Psoas muscle (tissue), 8 donors: ENCODE results near the gene TBCD. TPM values are rescaled to one million over a fixed set of nuclear protein-coding genes. Genes with fewer than 3 reads are reported as not detected.

Source experiments
- ATAC-seq, 4 donors: fragments of 200-7000 bp; cut with Tn5 transposase; one replicate each; pipeline ENCODE4 v1.9.1; 2020; ENCODE audit warnings: moderate library complexity in 3 of 4, mild to moderate bottlenecking in 2 of 4
- DNase-seq, 2 donors: peaks; one replicate each; pipeline ENCODE4 v3.0.0-alpha.2; 2020
- H3K27ac ChIP-seq: fragments of 200-600 bp; one replicate; pipeline ENCODE4 v1.8.0; 2022
- H3K27me3 ChIP-seq, 3 donors: fragments of 200-600 bp in 1 of 3; one replicate each; pipeline versions ENCODE4 v1.6.1 to v1.8.0; 2013 to 2022; ENCODE audit warnings: low read length in 2 of 3, mild to moderate bottlenecking in 2 of 3, moderate library complexity in 1 of 3; ENCODE audit not compliant: insufficient read depth in 3 of 3
- H3K36me3 ChIP-seq, 2 donors: fragments of 200-600 bp in 1 of 2; one replicate each; pipeline versions ENCODE4 v1.6.1 to v1.8.0; 2013 to 2022; ENCODE audit warnings: low read depth in 1 of 2, mild to moderate bottlenecking in 1 of 2, moderate library complexity in 1 of 2; ENCODE audit not compliant: insufficient read depth in 1 of 2
- H3K4me1 ChIP-seq: fragments of 200-600 bp; one replicate; pipeline ENCODE4 v1.8.0; 2022
- H3K4me3 ChIP-seq: fragments of 200-600 bp; one replicate; pipeline ENCODE4 v1.8.0; 2022; ENCODE audit warnings: mild to moderate bottlenecking
- H3K9me3 ChIP-seq: fragments of 200-600 bp; one replicate; pipeline ENCODE4 v1.8.0; 2022
- WGBS, 3 donors: extraction: QIAGEN DNeasy Blood & Tissue Kit; methylation state at CpG; one replicate each; pipeline versions ENCODE4 v1.1.6 to v1.1.7; 2013; 5-methylcytosine and 5-hydroxymethylcytosine counted together
- intact Hi-C, 2 donors: fragments of 100-400 bp; cut with DNase I; formaldehyde crosslinking; loops; one replicate each; pipeline versions ENCODE4 v1.11.0 to v1.14.2; 2022
- polyA plus RNA-seq, 3 donors: library from polyadenylated mRNA; stranded (reverse); fragments of 200-250 nt; gene quantifications; one replicate each; pipeline ENCODE4 v1.2.3, GENCODE V29; 2013
- total RNA-seq, 4 donors: library from RNA; stranded (reverse); fragmentation: NEBNext Ultra II Directional in 2 of 4; extraction: Animal tissue kit (Norgen Biotek cat#: 25700) in 2 of 4; gene quantifications; one replicate each; pipeline versions ENCODE4 v1.2.1 to v1.2.4, GENCODE V29; 2021 to 2023
- TF ChIP-seq, protein P1 (sequence below): fragments of 200-600 bp; IDR thresholded peaks from one replicate; pipeline ENCODE4 v1.8.0; 2022; ENCODE audit warnings: antibody characterized with exemption
- donor health status: healthy with polysubstance abuse.
- donor health status: DM: no; HTN: no; CAD: no; lungs with moderate emphysema.
- donor health status: Bipolar disorder and iron deficiency.
- donor health status: healthy.
- donor health status: DM: yes; HTN: yes; CAD: no.
- donor health status: DM: no; HTN: no; CAD: no.
- donor health status: DM: no; HTN: no; CAD: no.
- donor health status: DM: yes; HTN: yes; CAD: no.

Gene TBCD
- total and polyA plus RNA-seq, 7 donors: 28.2 to 65.0 (median 36.5) TPM

DNA sequence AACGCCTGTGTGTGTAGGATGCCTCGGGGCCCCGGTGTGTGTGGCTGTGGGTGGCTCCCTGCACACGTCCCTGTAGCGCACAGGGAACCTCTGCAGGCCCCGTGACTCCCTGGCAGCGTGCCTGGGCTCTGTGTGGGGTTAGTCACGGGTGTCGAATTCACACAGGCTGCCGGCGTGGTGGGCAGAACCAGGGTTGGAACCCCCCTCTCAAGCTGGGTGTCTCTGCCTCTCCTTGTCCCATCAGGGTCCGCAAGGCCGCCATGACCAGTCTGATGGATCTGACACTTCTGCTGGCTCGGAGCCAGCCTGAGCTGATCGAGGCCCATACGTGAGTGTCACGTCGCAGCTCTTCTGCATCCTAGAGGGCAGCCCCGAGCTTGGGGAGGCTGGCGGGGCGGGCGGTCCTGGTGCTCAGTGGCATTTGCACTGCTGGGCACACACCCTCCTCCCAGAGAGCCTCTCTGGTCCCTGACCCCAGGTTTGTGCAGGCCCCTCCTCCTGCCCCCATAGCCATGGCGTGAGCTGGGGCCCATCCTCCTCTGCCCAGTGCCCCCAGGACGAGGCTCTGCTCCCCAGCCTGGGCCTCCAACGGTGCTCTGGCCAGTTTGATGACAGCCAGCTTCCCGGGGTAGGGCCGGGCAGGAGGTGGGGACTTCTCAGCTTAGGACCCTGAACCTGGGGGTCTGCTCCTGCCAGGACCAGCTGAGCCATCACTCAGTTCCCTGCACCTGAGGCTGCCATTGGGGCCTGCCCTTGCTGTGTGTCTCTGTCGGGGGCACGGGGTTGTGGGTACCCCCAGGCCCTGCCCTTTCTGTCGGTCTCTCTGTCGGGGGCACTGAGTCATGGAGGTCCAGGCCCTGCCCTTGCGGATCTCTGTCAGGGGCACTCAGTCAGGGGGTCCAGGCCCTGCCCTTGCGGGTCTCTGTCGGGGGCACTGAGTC is 176.1 kb downstream of the TBCD start:
- peaks cover 0 to 88% of the 10 kb centered on the region in 2 donors for H3K36me3 ChIP-seq
- H3K4me3 ChIP-seq: no peak overlapping the region
- TF ChIP-seq, protein P1, sequence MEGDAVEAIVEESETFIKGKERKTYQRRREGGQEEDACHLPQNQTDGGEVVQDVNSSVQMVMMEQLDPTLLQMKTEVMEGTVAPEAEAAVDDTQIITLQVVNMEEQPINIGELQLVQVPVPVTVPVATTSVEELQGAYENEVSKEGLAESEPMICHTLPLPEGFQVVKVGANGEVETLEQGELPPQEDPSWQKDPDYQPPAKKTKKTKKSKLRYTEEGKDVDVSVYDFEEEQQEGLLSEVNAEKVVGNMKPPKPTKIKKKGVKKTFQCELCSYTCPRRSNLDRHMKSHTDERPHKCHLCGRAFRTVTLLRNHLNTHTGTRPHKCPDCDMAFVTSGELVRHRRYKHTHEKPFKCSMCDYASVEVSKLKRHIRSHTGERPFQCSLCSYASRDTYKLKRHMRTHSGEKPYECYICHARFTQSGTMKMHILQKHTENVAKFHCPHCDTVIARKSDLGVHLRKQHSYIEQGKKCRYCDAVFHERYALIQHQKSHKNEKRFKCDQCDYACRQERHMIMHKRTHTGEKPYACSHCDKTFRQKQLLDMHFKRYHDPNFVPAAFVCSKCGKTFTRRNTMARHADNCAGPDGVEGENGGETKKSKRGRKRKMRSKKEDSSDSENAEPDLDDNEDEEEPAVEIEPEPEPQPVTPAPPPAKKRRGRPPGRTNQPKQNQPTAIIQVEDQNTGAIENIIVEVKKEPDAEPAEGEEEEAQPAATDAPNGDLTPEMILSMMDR: no peak
- no peaks in the 10 kb centered on the region for H3K9me3 ChIP-seq
- 79 to 86% (median 82%) methylated on average over 33 to 34 of the region's 34 CpGs for WGBS, 3 donors
- H3K4me1 ChIP-seq: no peaks in the 10 kb centered on the region
- H3K27me3 ChIP-seq: no peaks in the 10 kb centered on the region
- intact Hi-C loops: loop anchor here in 1 of 2 donors (10.0 kb wide), 1 partner anchor 263 kb away; no protein-coding TSS in a partner anchor
- DNase-seq (peak; percentile 27 to 57), ATAC-seq (no peak)
- H3K27ac ChIP-seq: no peak overlapping the region

DNA sequence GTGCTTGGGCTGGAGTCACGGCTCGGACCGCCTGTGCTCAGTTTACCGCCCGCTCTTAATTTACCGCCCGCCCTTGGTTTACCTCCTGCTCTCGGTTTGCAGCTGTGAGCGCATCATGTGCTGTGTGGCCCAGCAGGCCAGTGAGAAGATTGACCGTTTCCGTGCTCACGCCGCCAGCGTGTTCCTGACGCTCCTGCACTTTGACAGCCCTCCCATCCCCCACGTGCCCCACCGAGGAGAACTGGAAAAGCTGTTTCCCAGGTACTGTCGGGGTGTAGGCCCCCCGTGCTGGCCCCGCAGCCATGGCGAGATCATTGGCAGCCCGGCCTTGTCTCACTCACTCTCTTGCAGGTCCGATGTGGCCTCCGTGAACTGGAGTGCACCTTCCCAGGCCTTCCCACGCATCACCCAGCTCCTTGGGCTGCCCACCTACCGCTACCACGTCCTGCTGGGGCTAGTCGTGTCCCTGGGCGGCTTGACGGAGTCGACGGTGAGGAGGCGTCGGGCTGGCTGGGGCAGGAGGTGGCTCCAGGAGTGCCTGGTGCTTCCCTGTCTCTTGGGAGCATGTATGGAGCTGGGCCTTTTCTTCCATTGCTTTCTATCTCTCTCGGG is 177.3 kb downstream of the TBCD start:
- intact Hi-C loops: loop anchor here in 1 of 2 donors (10.0 kb wide), 1 partner anchor 264 kb away; no protein-coding TSS in a partner anchor
- Histone ChIP-seq H3K4me1 (no peaks in the 10 kb centered on the region), H3K27me3 (no peaks in the 10 kb centered on the region), H3K4me3 (no peak overlapping the region), H3K36me3 (peaks cover 0 to 87% of the 10 kb centered on the region in 2 donors), H3K27ac (no peak overlapping the region), H3K9me3 (no peaks in the 10 kb centered on the region)
- WGBS, 3 donors: 94 to 95% (median 95%) methylated on average over 35 of the region's 35 CpGs
- ATAC-seq: no peak
- TF ChIP-seq, protein P1: no peak
- DNase-seq: peak; percentile 14 to 49

DNA sequence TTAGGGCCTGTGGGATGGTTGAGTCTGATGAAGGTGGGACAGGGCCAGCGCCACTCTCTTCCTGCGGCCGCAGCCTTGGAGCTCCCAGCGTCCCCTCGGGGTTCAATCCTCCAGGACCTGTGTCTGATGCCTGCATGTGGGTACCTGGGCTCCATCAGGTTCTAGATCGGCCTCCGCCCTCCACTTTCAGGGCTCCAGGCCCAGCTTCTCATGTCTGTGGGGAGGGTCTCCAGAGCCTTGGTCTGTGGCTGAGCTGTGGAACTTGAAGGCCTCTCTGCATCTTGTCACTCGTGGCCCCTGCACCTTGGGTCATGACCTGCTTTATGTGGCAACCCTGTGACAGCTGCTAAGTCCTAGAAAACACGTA is 177.8 kb downstream of the TBCD start:
- Histone ChIP-seq H3K36me3 (peaks cover 0 to 89% of the 10 kb centered on the region in 2 donors), H3K9me3 (no peaks in the 10 kb centered on the region)
- peak; percentile 8 to 27 for DNase-seq

DNA sequence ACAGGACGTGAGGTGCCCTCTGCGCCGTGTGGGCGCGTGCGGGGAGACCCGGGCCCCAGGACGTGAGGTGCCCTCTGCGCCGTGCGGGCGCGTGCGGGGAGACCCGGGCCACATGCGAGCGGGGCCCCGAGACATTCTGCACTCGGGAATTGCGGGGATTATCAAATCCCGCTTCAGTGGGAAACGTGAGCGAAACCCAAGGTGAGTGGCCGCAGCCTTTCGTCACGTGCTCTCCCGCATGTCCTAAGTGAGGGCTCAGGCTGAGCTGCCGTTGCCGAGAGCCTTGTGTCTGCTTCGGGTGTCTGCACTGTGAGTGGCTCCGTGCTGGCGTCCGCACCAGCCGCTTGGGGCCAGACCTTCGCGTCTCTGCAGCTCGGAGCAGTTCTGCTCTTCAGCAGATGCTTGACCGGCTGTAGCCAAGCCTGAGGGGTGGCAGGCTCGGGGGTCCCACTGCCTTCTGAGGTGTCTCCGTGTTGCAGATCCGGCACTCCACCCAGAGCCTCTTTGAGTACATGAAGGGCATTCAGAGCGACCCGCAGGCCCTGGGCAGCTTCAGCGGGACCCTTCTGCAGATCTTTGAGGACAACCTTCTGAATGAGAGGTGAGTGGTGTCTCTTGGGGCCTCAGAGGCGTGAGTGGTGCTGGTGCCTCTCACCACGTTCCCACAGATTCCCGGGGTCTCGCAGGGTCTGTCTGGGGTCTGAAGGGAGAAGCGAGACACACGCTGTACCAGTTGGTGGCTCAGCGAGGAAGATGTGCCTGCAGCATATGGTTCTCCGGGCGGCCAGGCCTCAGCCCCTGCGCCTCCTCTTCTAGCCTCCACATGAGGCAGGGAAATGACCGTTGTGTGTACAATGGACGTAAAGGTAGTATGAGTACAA is 178.4 kb downstream of the TBCD start:
- Histone ChIP-seq H3K36me3 (peaks cover 0 to 84% of the 10 kb centered on the region in 2 donors), H3K27ac (no peak overlapping the region), H3K4me1 (no peaks in the 10 kb centered on the region), H3K9me3 (no peaks in the 10 kb centered on the region), H3K4me3 (no peak overlapping the region), H3K27me3 (no peaks in the 10 kb centered on the region)
- DNase-seq (peak; percentile 8 to 42), ATAC-seq (no peak)
- intact Hi-C loops: no loop called here
- WGBS, 3 donors: 96 to 98% (median 97%) methylated on average over 56 of the region's 56 CpGs
- TF ChIP-seq, protein P1: no peak

More for the DNA sequence above, 177.8 kb downstream of the TBCD start:
- 89 to 94% (median 91%) methylated on average over 9 of the region's 9 CpGs for WGBS, 3 donors
- ATAC-seq: no peak
- Histone ChIP-seq H3K27ac (no peak overlapping the region), H3K27me3 (no peaks in the 10 kb centered on the region), H3K4me1 (no peaks in the 10 kb centered on the region), H3K4me3 (no peak overlapping the region)
- TF ChIP-seq, protein P1: no peak
- intact Hi-C loops: loop anchor here in 1 of 2 donors (10.0 kb wide), 1 partner anchor 265 kb away; no protein-coding TSS in a partner anchor
